Cardiac fibroblast (primary cell): ENCODE measurements around the gene ETV3L.
"Not testable (repeated sequence)": the region's sequence is repeated elsewhere in the genome, so short reads cannot be mapped to it uniquely, and the experiment has no call there.

ENCODE experiments used
- DNase-seq, 2 donors: peaks; one replicate each; pipeline versions ENCODE4 v3.0.0 to v3.0.0-alpha.2; 2010; ENCODE audit warnings: low read depth in 2 of 2
- H3K4me3 ChIP-seq, 2 donors: replicated peaks in 1 of 2; 1 replicate in 1 of 2; 2 replicates in 1 of 2; pipeline ENCODE4 v1.5.1; 2011; ENCODE audit warnings: low read depth in 2 of 2, low read length in 2 of 2, mild to moderate bottlenecking in 2 of 2, moderate library complexity in 1 of 2
- TF ChIP-seq, protein P1 (sequence below): IDR thresholded peaks from one replicate; pipeline ENCODE4 v1.5.1; 2011; ENCODE audit warnings: low read depth, mild to moderate bottlenecking, low read length, inconsistent platforms

ETV3L gene

DNA sequence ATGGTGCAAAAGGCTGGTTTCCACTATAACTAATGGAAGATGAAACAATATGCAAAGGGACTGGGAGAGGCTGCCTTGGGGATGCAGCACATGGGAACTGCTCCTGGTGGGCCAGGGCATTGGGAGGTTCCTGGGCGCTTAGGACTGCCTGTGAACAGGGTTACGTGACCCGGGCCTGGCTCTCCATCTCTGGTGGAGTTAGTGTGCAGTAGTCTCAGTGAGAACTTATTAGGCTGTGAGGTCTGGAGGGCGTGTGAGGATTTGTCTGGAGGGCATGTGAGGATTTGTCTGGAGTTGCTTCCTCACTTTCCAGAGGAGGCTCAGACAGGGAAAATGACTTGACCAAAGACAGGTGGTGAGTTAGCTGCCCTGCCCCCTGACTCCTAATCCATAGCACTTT lies 1.5 kb upstream of the ETV3L start:
- no peak overlapping the region for H3K4me3 ChIP-seq
- DNase-seq: no peak
- TF ChIP-seq, protein P1, sequence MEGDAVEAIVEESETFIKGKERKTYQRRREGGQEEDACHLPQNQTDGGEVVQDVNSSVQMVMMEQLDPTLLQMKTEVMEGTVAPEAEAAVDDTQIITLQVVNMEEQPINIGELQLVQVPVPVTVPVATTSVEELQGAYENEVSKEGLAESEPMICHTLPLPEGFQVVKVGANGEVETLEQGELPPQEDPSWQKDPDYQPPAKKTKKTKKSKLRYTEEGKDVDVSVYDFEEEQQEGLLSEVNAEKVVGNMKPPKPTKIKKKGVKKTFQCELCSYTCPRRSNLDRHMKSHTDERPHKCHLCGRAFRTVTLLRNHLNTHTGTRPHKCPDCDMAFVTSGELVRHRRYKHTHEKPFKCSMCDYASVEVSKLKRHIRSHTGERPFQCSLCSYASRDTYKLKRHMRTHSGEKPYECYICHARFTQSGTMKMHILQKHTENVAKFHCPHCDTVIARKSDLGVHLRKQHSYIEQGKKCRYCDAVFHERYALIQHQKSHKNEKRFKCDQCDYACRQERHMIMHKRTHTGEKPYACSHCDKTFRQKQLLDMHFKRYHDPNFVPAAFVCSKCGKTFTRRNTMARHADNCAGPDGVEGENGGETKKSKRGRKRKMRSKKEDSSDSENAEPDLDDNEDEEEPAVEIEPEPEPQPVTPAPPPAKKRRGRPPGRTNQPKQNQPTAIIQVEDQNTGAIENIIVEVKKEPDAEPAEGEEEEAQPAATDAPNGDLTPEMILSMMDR: no peak

DNA sequence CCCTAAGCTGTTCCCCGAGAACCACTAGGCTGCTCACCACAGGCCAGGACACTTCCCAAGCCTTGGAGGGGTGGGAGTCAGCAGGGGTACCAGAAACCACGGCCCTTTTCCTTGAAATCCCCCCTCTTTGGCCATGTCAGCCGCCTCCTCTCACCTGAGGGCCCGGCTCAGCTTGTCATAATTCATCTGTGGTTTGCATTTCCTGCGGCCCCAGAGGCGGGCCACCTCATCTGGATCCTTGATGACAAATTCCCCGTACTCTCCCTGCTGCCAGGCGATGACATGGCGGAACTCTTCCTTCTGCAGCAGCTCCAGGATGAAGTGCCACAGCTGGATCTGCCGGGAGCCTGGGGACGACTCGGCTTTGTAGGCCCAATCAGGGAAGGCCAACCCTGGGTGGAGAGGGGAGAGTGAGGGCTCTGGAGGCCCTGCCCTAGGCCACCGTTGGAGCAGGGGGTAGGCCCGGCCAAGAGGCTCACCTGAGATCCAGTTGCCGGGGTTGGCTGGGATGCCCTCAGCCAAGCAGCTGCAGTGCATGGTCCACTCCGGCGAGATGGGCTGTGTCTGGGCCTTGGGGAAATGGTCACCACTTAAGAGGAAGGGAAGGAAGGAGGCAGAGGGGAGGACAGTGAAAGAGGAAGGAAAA lies 498 bp downstream of the ETV3L start:
- not testable (repeated sequence) for H3K4me3 ChIP-seq, DNase-seq

DNA sequence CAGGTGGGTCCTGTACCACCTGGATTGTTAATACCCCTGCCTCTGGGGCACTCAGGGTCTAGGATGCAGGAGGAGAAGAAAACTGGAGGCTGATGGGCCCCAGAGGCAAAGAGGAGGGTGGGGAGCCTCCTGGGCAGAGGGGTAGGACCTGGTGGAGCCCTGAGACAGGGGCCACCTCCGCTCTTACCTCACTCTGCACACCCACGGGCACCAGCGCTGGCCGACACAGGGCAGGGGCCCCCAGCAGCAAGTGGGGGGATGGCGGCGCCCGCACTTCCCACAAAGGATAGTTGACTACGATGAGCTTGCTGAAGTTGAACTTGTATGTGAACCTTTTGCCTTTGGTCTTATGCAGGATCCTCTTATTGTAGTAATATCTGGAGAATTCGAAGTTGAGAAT lies 1.1 kb downstream of the ETV3L start:
- no peak overlapping the region for H3K4me3 ChIP-seq
- TF ChIP-seq, protein P1: no peak
- DNase-seq: no peak

DNA sequence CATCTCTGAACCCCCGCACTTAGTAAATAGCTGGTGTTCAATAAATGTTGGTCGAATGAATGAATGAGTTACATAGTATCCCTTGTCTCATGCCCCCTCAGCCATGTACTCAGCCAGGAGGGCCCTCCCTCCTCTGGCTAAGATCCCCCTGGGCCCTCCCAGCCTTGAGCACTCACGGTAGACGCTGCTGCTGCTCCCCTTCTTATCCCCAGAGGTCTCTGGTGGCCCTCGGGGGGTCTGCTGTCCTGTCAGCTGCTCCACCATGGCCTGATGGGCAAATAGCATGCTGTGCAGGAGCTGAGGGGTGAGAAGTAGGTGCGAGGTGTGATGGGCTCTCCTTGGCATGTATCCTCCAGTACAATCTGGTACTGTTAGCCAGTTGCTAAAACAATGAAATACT lies 1.9 kb downstream of the ETV3L start:
- H3K4me3 ChIP-seq: no peak overlapping the region
- DNase-seq: no peak
- TF ChIP-seq, protein P1: no peak

DNA sequence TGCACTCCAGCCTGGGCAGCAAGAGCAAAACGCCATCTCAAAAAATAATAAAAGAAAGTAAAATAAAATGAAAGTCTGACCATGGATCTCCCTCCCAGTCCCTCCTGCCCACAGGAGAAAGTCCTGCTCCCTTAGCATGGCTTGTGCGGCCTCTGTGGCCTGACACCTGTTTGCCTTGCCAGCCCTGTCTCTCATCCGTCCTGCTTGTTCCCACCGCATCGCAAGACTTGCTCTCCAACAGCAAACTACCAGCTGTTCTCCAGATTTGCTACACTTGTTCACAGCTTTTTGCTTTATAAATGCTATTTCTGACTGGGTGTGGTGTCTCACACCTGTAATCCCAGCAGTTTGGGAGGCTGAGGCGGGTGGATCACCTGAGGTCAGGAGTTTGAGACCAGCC lies 2.7 kb downstream of the ETV3L start:
- TF ChIP-seq, protein P1: no peak
- no peak overlapping the region for H3K4me3 ChIP-seq
- no peak for DNase-seq

DNA sequence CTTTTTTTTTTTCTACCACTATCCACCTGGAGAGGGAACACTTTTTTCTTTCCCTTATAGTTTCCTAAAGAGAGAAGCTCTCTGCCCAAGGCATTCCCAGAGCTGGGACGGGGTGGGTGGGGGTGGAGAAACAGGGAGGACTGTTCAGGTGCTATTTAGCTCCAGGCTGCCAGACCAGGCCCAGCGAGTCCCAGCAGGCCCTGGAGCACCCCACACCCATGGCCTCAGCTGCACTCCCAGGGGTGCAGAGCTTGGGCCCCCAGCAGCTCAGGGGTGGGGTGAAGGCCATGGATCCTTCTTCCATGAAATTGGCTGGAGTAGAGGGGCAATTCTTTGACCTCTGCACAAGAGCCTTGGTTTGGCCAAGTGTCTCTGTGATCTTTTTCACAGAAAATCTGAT lies 4.1 kb downstream of the ETV3L start:
- TF ChIP-seq, protein P1: no peak
- DNase-seq: no peak
- H3K4me3 ChIP-seq: no peak overlapping the region

DNA sequence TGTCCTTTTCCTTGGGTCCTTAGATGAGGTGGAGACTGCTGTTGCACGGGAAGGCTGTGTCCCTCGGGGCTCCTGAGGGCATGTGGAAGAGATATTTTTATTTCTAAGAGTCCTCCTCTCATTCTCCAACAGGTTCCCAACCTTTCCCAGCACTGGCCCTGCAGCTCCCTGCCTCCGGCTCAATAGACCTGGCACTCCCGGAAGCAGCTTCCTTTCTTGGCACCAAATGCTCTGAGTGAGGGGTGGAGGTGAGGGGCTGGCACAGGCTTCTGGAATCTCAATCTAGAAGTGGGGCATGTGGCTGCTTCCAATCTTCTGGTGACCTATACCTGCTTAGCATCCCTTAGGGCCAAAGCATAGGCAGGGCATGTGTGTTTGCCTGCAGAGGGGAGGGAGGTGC lies 4.5 kb downstream of the ETV3L start:
- H3K4me3 ChIP-seq: no peak overlapping the region
- TF ChIP-seq, protein P1: no peak

More for the DNA sequence above, 4.5 kb downstream of the ETV3L start:
- DNase-seq: no peak
